ENCODE results near the gene TEX14. TPM values are rescaled to one million over a fixed set of nuclear protein-coding genes. Genes with fewer than 3 reads are reported as not detected.

The TEX14 gene
- polyA plus RNA-seq, 2 of the 4 experiments (the other 2 are of a cell fraction), result 0.04 to 0.12 TPM

DNA sequence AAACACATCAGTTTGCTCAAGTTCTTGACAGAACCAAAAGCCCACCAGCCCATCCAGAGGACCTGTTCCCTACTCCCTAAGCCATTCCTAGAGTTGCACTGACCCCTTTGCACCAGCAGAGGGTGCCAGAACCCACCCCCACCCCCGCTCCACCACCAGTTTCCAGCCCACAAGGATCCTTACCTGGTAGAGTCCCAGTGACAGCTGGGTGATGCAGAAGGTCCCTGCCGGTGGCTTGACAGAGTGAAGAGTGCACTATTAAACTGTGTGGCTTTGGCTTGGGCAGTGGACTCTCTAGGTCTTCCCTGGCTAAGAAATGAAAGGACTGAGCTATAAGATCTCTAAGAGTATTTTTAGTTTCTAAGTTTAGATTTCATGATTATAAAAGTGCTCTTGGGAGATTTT, 104.1 kb downstream of the TEX14 start:
- Histone ChIP-seq H3K9me3 (no peaks in the 10 kb centered on the region), H3K4me3 (no peak overlapping the region), H3K27ac (no peak overlapping the region), H3K4me1 (no peaks in the 10 kb centered on the region), H3K4me2 (no peak overlapping the region)
- TF ChIP-seq, protein P1, sequence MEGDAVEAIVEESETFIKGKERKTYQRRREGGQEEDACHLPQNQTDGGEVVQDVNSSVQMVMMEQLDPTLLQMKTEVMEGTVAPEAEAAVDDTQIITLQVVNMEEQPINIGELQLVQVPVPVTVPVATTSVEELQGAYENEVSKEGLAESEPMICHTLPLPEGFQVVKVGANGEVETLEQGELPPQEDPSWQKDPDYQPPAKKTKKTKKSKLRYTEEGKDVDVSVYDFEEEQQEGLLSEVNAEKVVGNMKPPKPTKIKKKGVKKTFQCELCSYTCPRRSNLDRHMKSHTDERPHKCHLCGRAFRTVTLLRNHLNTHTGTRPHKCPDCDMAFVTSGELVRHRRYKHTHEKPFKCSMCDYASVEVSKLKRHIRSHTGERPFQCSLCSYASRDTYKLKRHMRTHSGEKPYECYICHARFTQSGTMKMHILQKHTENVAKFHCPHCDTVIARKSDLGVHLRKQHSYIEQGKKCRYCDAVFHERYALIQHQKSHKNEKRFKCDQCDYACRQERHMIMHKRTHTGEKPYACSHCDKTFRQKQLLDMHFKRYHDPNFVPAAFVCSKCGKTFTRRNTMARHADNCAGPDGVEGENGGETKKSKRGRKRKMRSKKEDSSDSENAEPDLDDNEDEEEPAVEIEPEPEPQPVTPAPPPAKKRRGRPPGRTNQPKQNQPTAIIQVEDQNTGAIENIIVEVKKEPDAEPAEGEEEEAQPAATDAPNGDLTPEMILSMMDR (IDR thresholded peaks at IDR 0.05), result peak; percentile 93
- no peak for TF ChIP-seq CHD2 (IDR thresholded peaks at IDR 0.05; ENCODE audit: low read length, partially characterized antibody)
- 0 out of 2 replicates have a peak, but pooled peaks have one; percentile 20 for TF ChIP-seq TP53 (CRISPR knock-in tag; IDR thresholded peaks at IDR 0.05)
- TF ChIP-seq SMC3 (IDR thresholded peaks at IDR 0.05), result peak; percentile 92
- peak; percentile 89 for TF ChIP-seq RAD21 (conservative IDR thresholded peaks at IDR 0.05 in 1 of 2, IDR thresholded peaks at IDR 0.05 in 1 of 2)
- ChIA-PET POLR2A (interaction anchor here (0.7 to 2.5 kb wide), 3 partner anchors 42 to 52 kb away, joined by 3 to 26 read pairs (median 5); no protein-coding TSS in a partner anchor), CTCF (interaction anchor here (0.6 to 5.4 kb wide), 48 partner anchors 9 to 974 kb away, joined by 3 to 59 read pairs (median 5); partner anchors contain the start of genes TEX14 and TRIM37)
- DNase-seq (ENCODE audit: low read depth in 1 of 2, low spot score in 1 of 2), result peak; percentile 69 to 81
- peak; percentile 91 to 96 for ATAC-seq
- FAIRE-seq, result no peak
- WGBS (ENCODE audit: missing lambda C conversion rate), result 0% methylated on average over 1 of the region's 2 CpGs

DNA sequence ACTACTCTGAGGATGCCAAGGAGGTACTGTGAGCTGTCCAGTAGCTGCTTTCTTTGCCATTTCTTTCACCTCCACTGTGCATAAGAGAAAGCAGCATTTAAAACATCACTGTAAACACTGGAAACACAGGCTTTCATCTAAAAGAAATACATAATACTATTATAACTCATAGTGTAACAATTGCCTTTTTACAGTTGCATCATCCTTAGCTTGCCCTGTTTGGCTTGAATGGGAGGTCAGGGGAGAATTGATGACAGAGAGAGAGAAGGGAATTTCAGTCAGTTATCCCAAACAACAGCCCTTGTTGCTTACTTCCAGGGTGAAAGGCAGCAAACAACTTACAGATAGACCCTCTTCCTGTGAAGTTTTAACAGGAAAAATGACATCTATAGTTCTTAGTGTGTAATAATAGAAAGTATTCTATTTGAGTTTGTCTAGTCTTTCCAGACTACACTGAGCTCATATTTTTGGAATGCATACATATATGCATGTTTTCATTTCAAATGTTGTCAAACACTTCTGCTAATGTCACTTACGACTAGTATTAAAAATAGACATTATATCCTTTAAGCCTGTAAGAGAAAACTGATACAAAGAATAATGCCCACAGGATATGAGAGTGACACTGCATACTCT, 105.7 kb downstream of the TEX14 start:
- ChIA-PET POLR2A (interaction anchor here (1.7 kb wide), 1 partner anchor 46 kb away, joined by 15 read pairs; no protein-coding TSS in a partner anchor), CTCF (interaction anchor here (0.5 to 5.4 kb wide), 20 partner anchors 8 to 337 kb away, joined by 3 to 59 read pairs (median 3); no protein-coding TSS in a partner anchor)
- FAIRE-seq (no peak), ATAC-seq (no peak), DNase-seq (ENCODE audit: low read depth in 1 of 2, low spot score in 1 of 2) (no peak)
- no peaks in the 10 kb centered on the region for H3K9me3 ChIP-seq
- H3K4me3 ChIP-seq, result no peak overlapping the region
- no peaks in the 10 kb centered on the region for H3K4me1 ChIP-seq
- no peak overlapping the region for H3K27ac ChIP-seq
- WGBS (ENCODE audit: missing lambda C conversion rate), result 3% methylated on average over 1 of the region's 1 CpG
- H3K4me2 ChIP-seq, result no peak overlapping the region
- TF ChIP-seq RCOR1 (IDR thresholded peaks at IDR 0.05; ENCODE audit: low read depth, low read length) (no peak), FOXS1 (CRISPR knock-in tag; IDR thresholded peaks at IDR 0.05) (no peak), HOXA7 (CRISPR knock-in tag; IDR thresholded peaks at IDR 0.05) (no peak)
- TF ChIP-seq, protein P2, sequence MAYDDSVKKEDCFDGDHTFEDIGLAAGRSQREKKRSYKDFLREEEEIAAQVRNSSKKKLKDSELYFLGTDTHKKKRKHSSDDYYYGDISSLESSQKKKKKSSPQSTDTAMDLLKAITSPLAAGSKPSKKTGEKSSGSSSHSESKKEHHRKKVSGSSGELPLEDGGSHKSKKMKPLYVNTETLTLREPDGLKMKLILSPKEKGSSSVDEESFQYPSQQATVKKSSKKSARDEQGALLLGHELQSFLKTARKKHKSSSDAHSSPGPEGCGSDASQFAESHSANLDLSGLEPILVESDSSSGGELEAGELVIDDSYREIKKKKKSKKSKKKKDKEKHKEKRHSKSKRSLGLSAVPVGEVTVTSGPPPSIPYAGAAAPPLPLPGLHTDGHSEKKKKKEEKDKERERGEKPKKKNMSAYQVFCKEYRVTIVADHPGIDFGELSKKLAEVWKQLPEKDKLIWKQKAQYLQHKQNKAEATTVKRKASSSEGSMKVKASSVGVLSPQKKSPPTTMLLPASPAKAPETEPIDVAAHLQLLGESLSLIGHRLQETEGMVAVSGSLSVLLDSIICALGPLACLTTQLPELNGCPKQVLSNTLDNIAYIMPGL (CRISPR knock-in tag; IDR thresholded peaks at IDR 0.05; ENCODE audit: borderline replicate concordance), result no peak

DNA sequence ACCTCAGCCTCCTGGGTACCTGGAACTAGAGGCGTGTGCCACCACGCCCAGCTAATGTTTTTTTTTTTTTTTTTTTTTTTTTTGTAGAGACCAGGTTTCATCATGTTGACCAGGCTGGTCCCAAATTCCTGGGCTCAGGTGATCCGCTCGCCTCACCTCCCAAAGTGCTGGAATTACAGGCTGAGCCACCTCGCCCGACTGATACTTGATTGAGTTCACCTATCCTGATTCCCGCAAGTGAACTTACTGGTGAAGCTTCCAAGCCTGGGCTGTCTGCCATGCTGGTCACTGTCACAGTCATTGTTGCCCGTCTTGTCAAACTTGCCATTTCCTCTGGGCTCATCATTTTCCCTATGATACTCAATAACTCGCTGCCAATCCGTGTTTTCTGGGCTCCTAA, 106.3 kb downstream of the TEX14 start:
- ChIA-PET POLR2A (interaction anchor here (1.7 kb wide), 1 partner anchor 46 kb away, joined by 15 read pairs; no protein-coding TSS in a partner anchor), CTCF (interaction anchor here (0.8 to 5.4 kb wide), 12 partner anchors 8 to 420 kb away, joined by 3 to 59 read pairs (median 4); no protein-coding TSS in a partner anchor)
- no peak for ATAC-seq
- TF ChIP-seq, protein P2 (CRISPR knock-in tag; IDR thresholded peaks at IDR 0.05; ENCODE audit: borderline replicate concordance), result no peak
- no peak overlapping the region for H3K4me2 ChIP-seq
- H3K4me1 ChIP-seq, result no peaks in the 10 kb centered on the region
- no peak overlapping the region for H3K4me3 ChIP-seq
- WGBS (ENCODE audit: missing lambda C conversion rate), result 57% methylated on average over 10 of the region's 10 CpGs
- no peak for FAIRE-seq
- DNase-seq (ENCODE audit: low read depth in 1 of 2, low spot score in 1 of 2), result no peak
- H3K27ac ChIP-seq, result no peak overlapping the region
- H3K9me3 ChIP-seq, result no peaks in the 10 kb centered on the region

DNA sequence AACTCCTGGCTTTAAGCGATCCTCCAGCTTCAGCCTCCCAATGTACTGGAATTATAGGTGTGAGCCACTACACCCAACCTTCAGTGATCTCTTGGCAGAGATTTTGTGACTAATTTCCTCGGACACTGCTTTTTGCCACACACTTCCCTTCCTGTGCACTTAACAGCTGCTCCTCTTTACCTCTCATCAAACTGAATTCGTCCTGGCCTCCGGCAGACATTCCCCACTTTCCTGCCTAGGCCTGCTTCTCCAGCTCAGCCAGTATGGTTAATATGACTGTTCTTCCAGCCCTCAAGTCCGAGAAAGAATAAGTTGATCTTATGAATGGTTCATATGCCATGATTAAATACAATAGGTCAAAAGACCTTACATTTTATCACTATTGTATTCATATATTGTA, 108.4 kb downstream of the TEX14 start:
- Histone ChIP-seq H3K27ac (no peak overlapping the region), H3K4me3 (no peak overlapping the region), H3K9me3 (no peaks in the 10 kb centered on the region), H3K4me2 (no peak overlapping the region), H3K4me1 (no peaks in the 10 kb centered on the region)
- ATAC-seq (no peak), FAIRE-seq (no peak), DNase-seq (ENCODE audit: low read depth in 1 of 2, low spot score in 1 of 2) (no peak)
- CTCF ChIA-PET, result interaction anchor here (0.6 to 2.6 kb wide), 9 partner anchors 9 to 623 kb away, joined by 3 to 9 read pairs (median 4); no protein-coding TSS in a partner anchor
- POLR2A ChIA-PET, result interaction anchor here (2.3 kb wide), 1 partner anchor 48 kb away, joined by 14 read pairs; no protein-coding TSS in a partner anchor
- 48% methylated on average over 5 of the region's 5 CpGs for WGBS (ENCODE audit: missing lambda C conversion rate)
- TF ChIP-seq HOXB5 (CRISPR knock-in tag; IDR thresholded peaks at IDR 0.05), result no peak
- TF ChIP-seq, protein P3, sequence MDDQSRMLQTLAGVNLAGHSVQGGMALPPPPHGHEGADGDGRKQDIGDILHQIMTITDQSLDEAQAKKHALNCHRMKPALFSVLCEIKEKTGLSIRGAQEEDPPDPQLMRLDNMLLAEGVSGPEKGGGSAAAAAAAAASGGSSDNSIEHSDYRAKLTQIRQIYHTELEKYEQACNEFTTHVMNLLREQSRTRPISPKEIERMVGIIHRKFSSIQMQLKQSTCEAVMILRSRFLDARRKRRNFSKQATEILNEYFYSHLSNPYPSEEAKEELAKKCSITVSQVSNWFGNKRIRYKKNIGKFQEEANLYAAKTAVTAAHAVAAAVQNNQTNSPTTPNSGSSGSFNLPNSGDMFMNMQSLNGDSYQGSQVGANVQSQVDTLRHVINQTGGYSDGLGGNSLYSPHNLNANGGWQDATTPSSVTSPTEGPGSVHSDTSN (IDR thresholded peaks at IDR 0.05), result no peak
- no peak for TF ChIP-seq FOSL2 (IDR thresholded peaks at IDR 0.05)
- no peak for TF ChIP-seq FOSL2 (CRISPR knock-in tag; IDR thresholded peaks at IDR 0.05)
- no peak for TF ChIP-seq MYC (IDR thresholded peaks at IDR 0.05; ENCODE audit: borderline replicate concordance, low read length)
- no peak for TF ChIP-seq HEYL (CRISPR knock-in tag; IDR thresholded peaks at IDR 0.05)
- no peak for TF ChIP-seq KDM1A (IDR thresholded peaks at IDR 0.05; ENCODE audit: low read depth)
- TF ChIP-seq FOXS1 (CRISPR knock-in tag; IDR thresholded peaks at IDR 0.05), result no peak
- TF ChIP-seq HOXB13 (CRISPR knock-in tag; IDR thresholded peaks at IDR 0.05; ENCODE audit: low read depth), result no peak
- TF ChIP-seq JUN (IDR thresholded peaks at IDR 0.05), result no peak
- TF ChIP-seq ESRRA (IDR thresholded peaks at IDR 0.05; ENCODE audit: borderline replicate concordance, low read length), result no peak
